ENCODE data around the gene RALGAPA1.
A peak's percentile ranks its signal among the peaks of the same experiment; 100 is the strongest.

Gene RALGAPA1

DNA sequence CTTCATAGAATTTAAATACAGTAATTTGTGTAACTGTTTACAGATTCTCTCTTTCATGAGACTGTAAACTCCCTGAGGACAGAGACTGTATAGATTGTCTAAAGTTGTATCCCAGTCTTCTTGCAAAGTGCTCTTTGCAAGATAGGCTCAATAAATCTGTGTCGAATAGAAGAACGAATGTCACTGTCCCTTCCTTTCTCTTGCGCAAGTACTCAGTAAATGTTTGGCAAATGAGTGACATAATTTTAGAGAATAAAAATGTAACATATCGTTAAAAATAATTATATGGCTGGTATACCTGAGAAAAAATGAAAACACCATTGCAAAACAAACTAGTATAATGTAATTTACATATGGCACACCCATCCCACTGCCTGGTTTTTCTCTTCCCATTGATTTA lies 1.9 kb upstream of the RALGAPA1 start:
- Histone ChIP-seq H2AFZ (ENCODE audit: low read depth, low read length) (no peak overlapping the region), H3K27ac (ENCODE audit: low read length) (no peak overlapping the region), H3K27me3 (ENCODE audit: low read depth, low read length) (no peaks in the 10 kb centered on the region), H4K20me1 (ENCODE audit: insufficient read depth, low read length) (no peaks in the 10 kb centered on the region), H3K36me3 (replicated peaks; ENCODE audit: low read depth, low read length) (no peaks in the 10 kb centered on the region), H3K4me3 (ENCODE audit: low read length) (no peak overlapping the region), H3K4me2 (ENCODE audit: low read length) (no peak overlapping the region), H3K79me2 (ENCODE audit: low read length) (peaks cover 26% of the 10 kb centered on the region), H3K9ac (ENCODE audit: low read length) (no peak overlapping the region), H3K4me1 (ENCODE audit: low read length) (peaks cover 9% of the 10 kb centered on the region), H3K9me3 (ENCODE audit: insufficient read depth, low read length) (no peaks in the 10 kb centered on the region)
- TF ChIP-seq, protein P1, sequence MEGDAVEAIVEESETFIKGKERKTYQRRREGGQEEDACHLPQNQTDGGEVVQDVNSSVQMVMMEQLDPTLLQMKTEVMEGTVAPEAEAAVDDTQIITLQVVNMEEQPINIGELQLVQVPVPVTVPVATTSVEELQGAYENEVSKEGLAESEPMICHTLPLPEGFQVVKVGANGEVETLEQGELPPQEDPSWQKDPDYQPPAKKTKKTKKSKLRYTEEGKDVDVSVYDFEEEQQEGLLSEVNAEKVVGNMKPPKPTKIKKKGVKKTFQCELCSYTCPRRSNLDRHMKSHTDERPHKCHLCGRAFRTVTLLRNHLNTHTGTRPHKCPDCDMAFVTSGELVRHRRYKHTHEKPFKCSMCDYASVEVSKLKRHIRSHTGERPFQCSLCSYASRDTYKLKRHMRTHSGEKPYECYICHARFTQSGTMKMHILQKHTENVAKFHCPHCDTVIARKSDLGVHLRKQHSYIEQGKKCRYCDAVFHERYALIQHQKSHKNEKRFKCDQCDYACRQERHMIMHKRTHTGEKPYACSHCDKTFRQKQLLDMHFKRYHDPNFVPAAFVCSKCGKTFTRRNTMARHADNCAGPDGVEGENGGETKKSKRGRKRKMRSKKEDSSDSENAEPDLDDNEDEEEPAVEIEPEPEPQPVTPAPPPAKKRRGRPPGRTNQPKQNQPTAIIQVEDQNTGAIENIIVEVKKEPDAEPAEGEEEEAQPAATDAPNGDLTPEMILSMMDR (IDR thresholded peaks at IDR 0.05; ENCODE audit: low read depth, low read length) = no peak
- TF ChIP-seq EZH2phosphoT487 (IDR thresholded peaks at IDR 0.05; ENCODE audit: low read depth) = no peak

DNA sequence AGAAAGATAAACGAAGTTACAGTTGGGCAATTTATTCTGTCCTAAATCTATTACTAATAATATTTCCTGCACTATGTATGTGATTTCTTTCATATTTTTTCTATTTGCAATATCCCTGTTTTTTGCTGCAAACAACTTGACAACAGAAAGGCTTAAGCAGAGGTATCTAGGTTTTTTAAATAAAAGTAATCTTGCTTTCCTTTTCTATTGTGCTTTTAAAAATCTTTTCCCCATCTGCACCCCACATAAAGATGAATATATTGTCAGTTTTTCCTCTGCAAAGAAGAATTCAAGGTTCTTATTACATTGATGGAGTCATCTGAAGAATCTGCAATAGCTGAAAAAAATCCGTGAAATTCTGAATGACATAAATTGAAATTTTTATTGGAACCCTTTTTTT lies 502 bp upstream of the RALGAPA1 start:
- no peaks in the 10 kb centered on the region for H4K20me1 ChIP-seq (ENCODE audit: insufficient read depth, low read length)
- no peak overlapping the region for H3K27ac ChIP-seq (ENCODE audit: low read length)
- no peaks in the 10 kb centered on the region for H3K9me3 ChIP-seq (ENCODE audit: insufficient read depth, low read length)
- no peaks in the 10 kb centered on the region for H3K36me3 ChIP-seq (replicated peaks; ENCODE audit: low read depth, low read length)
- TF ChIP-seq EZH2phosphoT487 (IDR thresholded peaks at IDR 0.05; ENCODE audit: low read depth) = no peak
- TF ChIP-seq, protein P1 (IDR thresholded peaks at IDR 0.05; ENCODE audit: low read depth, low read length) = no peak
- H2AFZ ChIP-seq (ENCODE audit: low read depth, low read length) = peak overlapping the region; percentile 12
- H3K27me3 ChIP-seq (ENCODE audit: low read depth, low read length) = no peaks in the 10 kb centered on the region
- H3K9ac ChIP-seq (ENCODE audit: low read length) = no peak overlapping the region
- H3K79me2 ChIP-seq (ENCODE audit: low read length) = peaks cover 33% of the 10 kb centered on the region
- H3K4me1 ChIP-seq (ENCODE audit: low read length) = peaks cover 9% of the 10 kb centered on the region
- peak overlapping the region; percentile 92 for H3K4me3 ChIP-seq (ENCODE audit: low read length)
- H3K4me2 ChIP-seq (ENCODE audit: low read length) = peak overlapping the region; percentile 83

DNA sequence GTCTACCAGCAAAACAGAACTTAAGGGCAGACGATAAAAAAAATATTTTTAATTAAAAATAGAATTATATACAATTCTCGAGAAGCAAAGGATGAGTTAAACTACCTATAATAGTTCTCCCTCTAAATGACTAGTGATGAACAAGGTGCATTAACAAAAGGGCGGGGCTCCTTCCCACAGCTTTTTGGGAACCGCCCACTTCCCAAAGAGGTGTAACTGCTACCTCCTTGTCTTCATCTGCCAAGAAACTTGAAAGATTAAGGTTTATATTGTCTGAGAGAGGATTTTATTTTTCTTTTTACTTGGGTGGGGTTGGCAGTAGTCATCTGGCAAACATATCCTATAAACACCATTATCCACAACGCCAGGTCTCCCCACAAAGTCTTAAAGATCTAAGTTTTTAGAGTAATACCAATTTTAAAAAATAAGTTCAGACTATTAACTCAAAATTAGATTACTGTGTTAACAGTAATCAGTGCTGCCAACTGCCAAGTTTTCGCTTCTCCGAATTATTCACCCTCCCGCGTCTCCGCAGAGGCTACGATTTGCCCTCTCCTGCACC lies 938 bp downstream of the RALGAPA1 start:
- Histone ChIP-seq H3K4me1 (ENCODE audit: low read length) (peaks cover 9% of the 10 kb centered on the region), H3K27me3 (ENCODE audit: low read depth, low read length) (no peaks in the 10 kb centered on the region), H2AFZ (ENCODE audit: low read depth, low read length) (peak overlapping the region; percentile 67), H3K4me3 (ENCODE audit: low read length) (peak overlapping the region; percentile 92), H3K79me2 (ENCODE audit: low read length) (peaks cover 34% of the 10 kb centered on the region), H3K4me2 (ENCODE audit: low read length) (peak overlapping the region; percentile 83), H4K20me1 (ENCODE audit: insufficient read depth, low read length) (no peaks in the 10 kb centered on the region), H3K27ac (ENCODE audit: low read length) (peak overlapping the region; percentile 81), H3K9me3 (ENCODE audit: insufficient read depth, low read length) (no peaks in the 10 kb centered on the region), H3K9ac (ENCODE audit: low read length) (peak overlapping the region; percentile 76), H3K36me3 (replicated peaks; ENCODE audit: low read depth, low read length) (no peaks in the 10 kb centered on the region)
- TF ChIP-seq, protein P1 (IDR thresholded peaks at IDR 0.05; ENCODE audit: low read depth, low read length) = no peak
- TF ChIP-seq EZH2phosphoT487 (IDR thresholded peaks at IDR 0.05; ENCODE audit: low read depth) = no peak

DNA sequence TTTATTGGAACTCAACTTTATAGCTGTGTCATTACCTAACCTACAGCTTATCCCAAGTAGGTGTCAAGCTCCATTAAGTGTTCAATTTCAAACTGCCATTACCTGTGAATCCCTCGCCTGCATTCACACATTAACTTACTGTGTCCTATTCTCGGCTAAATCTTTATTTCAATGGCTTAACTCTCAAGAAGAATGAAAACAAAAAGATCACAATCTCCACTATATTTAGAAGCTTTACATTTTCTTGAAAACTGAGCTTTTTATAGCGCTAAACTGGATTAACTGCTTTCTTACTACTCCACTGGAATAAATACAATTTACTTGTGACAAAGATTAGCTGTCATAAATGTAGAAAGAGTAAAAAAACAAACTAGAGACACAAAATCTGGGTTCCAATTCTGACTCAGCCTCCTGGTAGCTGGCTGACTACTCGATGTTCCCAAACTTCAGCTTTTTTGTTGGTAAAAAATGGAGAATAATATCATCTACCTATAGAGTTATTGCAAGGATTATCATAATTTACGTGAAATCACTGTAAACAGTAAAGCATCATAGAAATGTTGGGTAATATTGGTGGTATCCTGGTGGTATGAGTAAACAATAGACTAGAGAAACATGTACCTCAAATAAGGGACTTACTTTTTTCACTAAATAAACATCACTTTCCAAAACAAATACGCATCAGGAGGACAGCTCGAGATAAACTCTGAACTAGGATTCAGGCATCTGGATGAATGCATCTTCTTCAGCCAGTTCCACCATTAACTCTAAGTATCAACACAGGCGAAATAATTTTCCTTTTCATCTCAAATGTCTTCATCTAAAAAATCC lies 1.7 kb downstream of the RALGAPA1 start:
- Histone ChIP-seq H3K79me2 (ENCODE audit: low read length) (peaks cover 40% of the 10 kb centered on the region), H3K27me3 (ENCODE audit: low read depth, low read length) (no peaks in the 10 kb centered on the region), H3K9ac (ENCODE audit: low read length) (no peak overlapping the region; the same call in 1 of the 2 replicates), H3K27ac (ENCODE audit: low read length) (no peak overlapping the region), H3K36me3 (replicated peaks; ENCODE audit: low read depth, low read length) (no peaks in the 10 kb centered on the region), H2AFZ (ENCODE audit: low read depth, low read length) (no peak overlapping the region), H3K4me1 (ENCODE audit: low read length) (peaks cover 9% of the 10 kb centered on the region), H4K20me1 (ENCODE audit: insufficient read depth, low read length) (no peaks in the 10 kb centered on the region), H3K4me2 (ENCODE audit: low read length) (peak overlapping the region; percentile 83), H3K9me3 (ENCODE audit: insufficient read depth, low read length) (no peaks in the 10 kb centered on the region), H3K4me3 (ENCODE audit: low read length) (peak overlapping the region; percentile 92)
- TF ChIP-seq EZH2phosphoT487 (IDR thresholded peaks at IDR 0.05; ENCODE audit: low read depth) = no peak
- TF ChIP-seq, protein P1 (IDR thresholded peaks at IDR 0.05; ENCODE audit: low read depth, low read length) = no peak
